Caki2 (cell line): ENCODE data around the gene TAS2R60. TPM values are rescaled to one million over a fixed set of nuclear protein-coding genes. Genes with fewer than 3 reads are reported as not detected.

Experiments used
- DNase-seq: peaks from one replicate; pipeline ENCODE4 v3.0.0-alpha.2; 2015; ENCODE audit warnings: low read depth
- in situ Hi-C: cut with HindIII; loops from 2 replicates; pipeline ENCODE4 v1.10.0; 2016; ENCODE audit warnings: low sequenced_read_pairs, low pct_unique_long_range_greater_than_20kb, mixed read lengths
- total RNA-seq: library from RNA; depleted of rRNA; stranded (reverse); fragments of >200 nt; shearing (Covaris generic); gene quantifications from 2 replicates; pipeline ENCODE4 v1.2.3, GENCODE V29; 2014; ENCODE audit warnings: low replicate concordance

TAS2R60 gene
- total RNA-seq, 1 experiment from 2014 or later: not detected

DNA sequence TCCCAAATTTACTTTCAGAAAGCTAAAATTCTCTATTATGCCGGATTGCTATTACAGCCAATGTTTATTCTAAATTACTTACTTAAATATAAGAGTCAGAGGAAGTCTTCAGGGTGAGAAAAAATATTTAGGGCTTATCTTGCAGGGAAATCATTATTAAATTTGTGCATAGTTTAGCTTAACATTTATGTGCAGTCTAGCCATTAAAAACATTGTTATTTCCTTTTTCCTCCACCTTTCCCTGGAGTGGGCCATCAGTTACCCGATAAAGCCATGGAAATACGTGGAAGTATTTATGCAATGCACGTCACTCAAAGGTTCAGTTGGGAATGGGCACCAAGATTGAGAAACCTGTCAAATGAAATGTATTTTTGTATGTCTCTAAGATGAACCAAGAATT, 9.5 kb upstream of the TAS2R60 start:
- in situ Hi-C loops: no loop called here
- no peak for DNase-seq

DNA sequence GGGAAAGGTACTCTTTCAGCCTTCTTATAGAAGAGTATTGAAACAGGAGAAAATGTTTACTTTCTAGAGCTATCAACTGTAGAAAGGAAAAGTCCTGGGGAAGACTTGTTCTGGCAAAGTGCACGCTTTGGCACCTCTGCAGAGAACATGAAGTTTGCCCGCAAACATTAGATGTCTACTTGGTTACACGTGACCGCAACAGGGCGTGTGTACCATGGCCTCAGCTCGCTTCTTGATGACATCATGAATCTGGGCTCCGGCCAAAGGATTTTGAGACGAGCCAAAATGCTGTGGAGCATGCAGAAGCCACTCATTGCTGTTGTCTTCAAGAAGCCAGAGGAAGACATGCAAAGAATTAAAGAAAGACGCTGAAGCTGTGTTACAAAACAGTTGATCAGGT, 8.6 kb upstream of the TAS2R60 start:
- in situ Hi-C loops: no loop called here
- peak; percentile 36 for DNase-seq

DNA sequence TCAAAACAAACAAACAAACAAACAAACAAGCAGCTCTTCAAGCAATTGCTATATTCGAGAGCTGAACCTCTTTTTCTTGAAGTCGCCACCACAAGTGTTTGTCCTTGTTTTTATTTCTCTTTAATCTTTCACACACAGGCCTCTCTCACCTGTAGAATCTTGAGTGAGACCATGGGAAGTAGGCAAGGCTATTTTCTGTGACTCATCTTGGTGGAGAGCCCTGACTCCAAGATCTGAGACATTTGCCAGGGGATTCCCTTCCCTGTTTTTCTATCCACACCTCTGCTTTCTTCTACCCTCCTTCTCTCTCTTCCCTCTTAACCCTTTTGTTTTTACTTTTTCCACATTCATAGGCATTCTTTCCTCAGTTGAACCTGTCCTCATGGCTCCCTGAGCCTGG, 8.0 kb upstream of the TAS2R60 start:
- in situ Hi-C loops: no loop called here

DNA sequence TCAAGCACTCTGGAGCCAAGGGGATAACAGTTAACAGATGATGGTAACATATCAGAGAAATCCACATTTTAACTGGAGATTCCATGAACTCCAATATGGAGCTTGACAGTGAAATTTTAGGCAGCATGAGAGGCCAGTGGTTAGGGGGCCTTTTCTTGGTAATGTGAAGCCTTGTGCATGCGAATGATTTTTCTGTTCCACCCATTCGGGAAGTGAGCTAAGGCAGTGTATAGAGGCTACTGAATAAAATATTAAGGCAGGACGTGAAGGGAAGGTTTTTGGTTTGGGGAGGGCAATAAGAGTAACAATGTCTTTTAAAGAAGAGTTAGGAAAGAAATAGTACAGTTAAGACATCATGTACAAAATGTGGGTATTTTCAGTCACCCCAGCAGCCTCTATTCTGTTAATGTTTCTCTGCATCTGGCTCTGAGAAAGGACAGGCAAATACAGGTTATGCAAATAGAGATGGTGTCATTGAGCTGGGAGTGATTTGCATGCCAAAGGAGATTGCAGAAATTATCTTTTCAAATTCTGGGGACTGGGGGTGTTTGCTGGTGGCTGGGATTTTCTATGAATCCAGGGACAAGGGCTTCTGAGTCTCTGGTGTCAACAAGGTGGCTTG, 6.8 kb upstream of the TAS2R60 start:
- no peak for DNase-seq
- in situ Hi-C loops: no loop called here

More for the DNA sequence above, 8.0 kb upstream of the TAS2R60 start:
- DNase-seq: peak; percentile 30

DNA sequence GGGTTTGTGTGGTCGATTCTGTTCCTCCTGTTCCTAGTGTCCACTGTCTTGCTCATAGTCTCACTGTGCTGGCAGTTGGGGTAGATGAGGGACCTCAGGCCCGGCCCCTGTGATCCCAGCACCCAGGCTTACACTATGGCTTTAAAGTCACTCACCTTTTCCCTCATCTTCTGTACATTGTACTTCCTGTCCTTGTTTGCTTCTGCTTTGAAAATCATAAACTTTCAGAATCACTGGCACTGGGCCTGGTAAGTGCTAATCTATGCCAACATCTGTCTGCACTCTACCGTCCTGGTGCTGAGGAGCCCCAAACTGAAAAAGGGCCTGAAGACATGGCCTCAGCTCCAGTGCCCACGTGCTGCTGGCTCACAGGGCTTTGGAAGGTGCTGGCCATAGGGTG, 5.7 kb upstream of the TAS2R60 start:
- DNase-seq: no peak
- in situ Hi-C loops: no loop called here

DNA sequence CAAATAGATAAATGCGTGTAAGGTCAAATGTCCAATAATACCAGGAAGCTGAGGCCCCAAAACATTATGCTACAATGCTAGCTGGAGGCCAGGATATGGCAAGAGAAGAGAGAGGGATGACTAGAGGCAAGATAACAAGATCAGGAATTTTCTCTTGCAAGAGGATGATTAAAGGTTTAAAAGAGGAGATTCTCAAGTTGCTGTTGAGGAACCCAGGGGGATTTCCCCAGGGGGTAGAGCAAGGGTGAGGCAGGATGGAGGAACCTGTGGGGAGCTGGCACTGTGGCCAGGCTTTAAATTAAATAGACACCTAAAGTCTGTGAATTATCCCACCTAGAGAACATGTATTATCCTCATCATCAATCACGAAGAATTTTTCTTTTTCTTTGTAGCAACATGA, 3.4 kb upstream of the TAS2R60 start:
- in situ Hi-C loops: no loop called here
- DNase-seq: no peak

DNA sequence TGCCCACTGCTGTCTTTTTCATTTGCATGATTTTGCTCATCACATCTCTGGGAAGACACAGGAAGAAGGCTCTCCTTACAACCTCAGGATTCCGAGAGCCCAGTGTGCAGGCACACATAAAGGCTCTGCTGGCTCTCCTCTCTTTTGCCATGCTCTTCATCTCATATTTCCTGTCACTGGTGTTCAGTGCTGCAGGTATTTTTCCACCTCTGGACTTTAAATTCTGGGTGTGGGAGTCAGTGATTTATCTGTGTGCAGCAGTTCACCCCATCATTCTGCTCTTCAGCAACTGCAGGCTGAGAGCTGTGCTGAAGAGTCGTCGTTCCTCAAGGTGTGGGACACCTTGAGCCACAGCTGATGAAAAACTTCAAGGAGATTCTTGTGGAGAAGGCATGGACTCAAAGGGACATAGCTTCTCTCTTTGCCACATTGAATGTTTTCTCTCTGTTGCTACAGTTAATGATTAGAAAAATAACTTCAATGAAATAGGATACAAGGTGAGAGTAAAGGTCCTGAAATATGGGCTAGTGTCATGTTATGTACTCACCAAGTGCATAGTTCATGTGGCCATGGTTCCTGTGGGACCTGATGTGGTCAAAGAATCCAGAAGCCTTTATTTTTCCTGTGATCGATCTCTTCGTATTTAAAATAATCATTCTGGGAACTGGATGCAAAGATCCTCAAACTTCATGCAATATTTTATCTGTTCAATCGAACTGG, 970 bp downstream of the TAS2R60 start:
- DNase-seq: no peak
- in situ Hi-C loops: no loop called here

DNA sequence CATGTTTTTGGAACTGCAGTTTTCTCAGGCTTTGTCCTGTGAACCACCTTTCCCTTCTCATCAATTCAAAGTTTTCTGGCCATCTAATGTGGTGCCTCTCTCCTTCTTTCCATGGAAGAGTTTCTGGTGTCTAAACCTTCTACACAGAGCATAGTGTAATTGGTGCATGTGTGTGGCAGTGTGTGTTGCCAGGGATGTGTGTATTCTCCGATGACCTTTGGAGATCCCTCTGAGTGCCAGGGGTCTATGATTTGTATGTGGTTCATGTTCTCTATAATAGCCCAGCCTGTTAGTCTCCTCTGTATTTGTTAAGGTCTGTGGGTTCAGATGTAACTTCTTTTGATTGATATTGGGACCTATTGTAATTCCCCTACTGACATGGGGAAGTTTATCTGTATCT, 1.5 kb downstream of the TAS2R60 start:
- in situ Hi-C loops: no loop called here
- DNase-seq: no peak

DNA sequence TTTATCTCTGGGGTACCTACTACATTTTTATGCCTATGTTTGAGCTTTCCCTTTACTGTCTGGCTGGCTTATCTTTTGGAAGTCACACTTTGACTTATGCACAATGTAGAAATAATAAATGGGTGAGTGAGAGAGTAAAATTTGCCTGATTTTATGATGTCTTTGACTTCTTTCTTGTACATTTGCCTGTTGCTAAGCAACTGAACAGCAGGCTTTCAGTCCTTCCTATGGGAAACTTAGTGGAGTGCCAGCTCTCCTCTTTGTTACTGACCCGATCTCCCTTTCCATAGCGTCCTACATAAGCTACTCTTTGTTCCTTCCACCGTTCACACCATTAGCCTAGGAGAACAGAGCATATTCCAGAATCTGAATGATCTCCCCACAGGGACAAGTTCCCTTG, 4.2 kb downstream of the TAS2R60 start:
- in situ Hi-C loops: no loop called here

DNA sequence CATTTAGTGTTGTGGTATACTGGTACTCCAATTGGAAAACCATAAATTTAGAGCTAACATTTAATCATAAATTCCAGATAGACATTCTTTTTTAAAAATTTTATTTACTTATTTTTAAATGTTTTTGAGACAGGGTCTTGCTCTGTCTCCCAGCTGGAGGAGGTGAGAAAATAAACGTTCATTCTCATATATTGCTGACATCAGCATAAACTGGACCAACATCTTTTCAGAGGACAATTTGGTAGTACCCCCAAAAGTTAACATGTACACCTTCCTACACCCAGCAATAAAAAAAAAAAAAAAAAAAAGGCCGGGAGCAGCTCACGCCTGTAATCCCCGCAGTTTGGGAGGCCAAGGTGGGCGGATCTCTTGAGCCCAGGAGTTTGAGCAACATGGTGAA, 5.2 kb downstream of the TAS2R60 start:
- in situ Hi-C loops: no loop called here
- no peak for DNase-seq

More for the DNA sequence above, 4.2 kb downstream of the TAS2R60 start:
- DNase-seq: no peak

DNA sequence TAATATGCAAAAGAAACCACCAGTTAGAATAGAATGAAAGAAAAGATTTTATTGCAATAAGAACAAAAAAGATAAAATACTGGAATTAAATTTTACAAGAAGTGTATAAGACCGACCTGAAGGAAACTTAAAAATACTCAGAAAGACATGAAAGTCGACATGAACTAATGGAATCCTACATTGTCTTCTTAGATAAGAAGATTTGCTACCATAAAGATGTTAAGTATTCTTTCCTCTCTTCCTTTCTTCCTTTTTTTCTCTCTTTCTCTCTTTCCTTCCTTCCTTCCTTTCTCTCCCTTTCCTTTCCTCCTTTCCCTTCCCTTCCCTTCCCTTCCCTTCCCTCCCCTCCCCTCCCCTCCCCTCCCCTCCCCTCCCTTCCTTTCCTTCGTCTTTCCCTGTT, 6.5 kb downstream of the TAS2R60 start:
- in situ Hi-C loops: no loop called here
- DNase-seq: no peak

DNA sequence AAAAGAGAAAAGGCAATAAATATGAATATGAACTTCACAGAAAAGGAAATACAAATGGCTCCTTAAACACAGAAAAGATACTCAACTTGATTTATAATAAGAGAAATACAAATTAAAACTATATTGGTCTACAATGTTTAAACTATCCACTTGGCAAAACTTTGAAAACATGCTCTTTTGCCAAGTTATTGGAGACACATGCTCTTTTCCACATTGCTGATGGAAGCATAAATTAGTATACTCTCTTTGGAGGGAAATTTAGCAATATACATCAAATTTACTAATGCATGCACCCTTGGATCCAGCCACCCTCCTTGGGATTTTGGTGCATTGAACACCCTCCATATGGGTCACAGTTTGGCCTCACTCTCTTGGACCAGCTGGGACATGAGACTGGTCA, 7.9 kb downstream of the TAS2R60 start:
- DNase-seq: no peak
- in situ Hi-C loops: no loop called here

DNA sequence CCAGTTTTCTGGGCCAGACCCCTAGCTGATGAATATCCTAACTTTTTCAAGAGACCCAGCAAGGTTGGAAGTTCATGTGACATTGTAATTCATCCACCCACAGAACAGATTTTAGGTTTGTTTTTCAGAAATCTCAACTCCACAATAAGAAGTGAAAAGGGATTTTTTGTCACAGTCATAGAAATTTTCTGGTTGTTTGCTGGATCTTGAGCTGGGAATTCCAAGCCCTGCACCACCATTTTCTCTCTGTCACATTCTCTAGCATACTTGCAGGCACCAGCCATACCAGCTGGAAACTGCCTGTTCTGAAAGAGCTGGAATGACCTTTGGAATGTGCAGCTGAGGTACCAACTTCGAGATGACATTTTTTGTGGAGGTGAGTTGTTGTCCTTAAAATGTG, 8.5 kb downstream of the TAS2R60 start:
- DNase-seq: no peak
- in situ Hi-C loops: no loop called here

DNA sequence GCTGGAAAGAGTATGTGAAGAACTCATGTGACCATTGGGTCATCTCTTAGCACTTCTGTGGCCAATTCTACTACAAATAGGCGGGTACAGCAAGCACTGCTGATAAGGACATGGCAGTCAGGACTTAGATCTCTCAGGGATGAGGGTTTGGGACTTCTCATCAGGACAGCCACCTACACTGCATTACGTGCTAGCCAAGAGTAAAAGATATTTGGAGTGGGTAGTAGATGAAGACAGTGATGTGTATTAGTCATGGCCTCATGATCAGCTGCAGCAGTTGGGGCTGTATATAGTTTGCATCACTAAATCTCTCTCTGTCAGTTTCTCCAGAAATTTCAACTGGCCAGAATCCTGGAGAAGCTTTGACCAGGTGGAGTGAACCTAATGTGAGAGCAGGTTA, 9.2 kb downstream of the TAS2R60 start:
- no peak for DNase-seq
- in situ Hi-C loops: no loop called here

DNA sequence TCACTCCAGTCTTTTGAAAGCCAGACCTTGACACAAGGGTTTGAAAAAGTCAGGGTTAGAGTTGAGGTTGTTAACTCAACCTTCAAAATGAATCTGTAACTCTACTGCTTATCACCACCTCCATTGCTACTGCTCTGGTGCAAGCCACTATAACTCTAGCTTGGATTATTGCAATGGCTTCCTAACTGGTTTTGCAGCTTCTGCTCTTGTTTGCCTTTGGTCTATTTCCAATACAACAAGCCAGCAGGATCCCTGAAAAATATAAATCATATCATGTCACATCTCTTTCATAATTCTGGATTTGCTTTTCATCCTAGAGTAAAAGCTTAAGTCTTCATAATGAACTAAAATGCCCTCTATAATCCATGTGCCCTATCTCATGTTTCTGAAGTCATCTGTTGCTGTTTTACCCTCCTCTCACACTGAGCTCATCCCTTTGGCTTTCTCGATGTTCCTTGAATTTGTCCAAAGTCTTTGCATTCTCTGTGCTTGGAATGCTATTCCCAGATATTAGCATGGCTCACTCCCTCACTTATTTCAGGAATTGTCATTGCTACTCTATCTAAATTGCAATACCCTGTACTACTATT, 10.9 kb downstream of the TAS2R60 start:
- no peak for DNase-seq
- in situ Hi-C loops: no loop called here

DNA sequence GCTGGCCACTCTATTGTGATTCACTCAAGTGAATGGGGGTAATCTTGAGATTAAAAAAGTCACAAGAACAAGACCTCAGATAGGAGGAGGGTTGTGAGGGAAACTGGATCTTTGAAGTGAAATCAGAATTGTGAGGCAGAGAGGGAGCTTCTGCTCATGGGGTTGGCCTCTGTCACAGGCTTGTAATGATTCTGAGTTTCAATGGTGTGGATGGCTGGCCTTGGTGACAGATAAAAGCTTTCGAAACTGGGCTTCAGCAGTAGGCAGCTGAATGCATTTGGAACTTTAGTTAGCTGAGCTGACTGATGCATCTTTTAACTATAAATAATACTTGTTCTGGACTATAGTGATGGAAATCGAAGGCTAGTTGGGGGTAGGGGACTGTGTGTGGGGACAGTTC, 12.2 kb downstream of the TAS2R60 start:
- DNase-seq: no peak
- in situ Hi-C loops: no loop called here

DNA sequence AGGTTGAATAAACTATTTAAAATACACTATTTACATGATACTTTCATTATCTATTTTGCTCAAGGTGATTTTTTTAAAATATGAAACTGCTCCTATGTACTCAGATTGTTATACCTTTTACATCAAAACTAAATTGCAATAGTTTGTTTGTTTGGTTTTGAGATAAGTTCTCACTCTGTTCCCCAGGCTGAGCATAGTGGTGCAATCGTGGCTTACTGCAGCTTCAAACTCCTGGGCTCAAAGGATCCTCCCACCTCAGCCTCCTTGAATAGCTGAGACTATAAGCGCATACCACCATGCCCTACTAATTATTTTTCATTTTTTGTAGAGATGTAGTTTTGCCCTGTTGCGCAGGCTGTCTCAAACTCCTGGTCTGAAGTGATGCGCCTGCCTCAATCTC, 12.7 kb downstream of the TAS2R60 start:
- in situ Hi-C loops: no loop called here
- DNase-seq: no peak

DNA sequence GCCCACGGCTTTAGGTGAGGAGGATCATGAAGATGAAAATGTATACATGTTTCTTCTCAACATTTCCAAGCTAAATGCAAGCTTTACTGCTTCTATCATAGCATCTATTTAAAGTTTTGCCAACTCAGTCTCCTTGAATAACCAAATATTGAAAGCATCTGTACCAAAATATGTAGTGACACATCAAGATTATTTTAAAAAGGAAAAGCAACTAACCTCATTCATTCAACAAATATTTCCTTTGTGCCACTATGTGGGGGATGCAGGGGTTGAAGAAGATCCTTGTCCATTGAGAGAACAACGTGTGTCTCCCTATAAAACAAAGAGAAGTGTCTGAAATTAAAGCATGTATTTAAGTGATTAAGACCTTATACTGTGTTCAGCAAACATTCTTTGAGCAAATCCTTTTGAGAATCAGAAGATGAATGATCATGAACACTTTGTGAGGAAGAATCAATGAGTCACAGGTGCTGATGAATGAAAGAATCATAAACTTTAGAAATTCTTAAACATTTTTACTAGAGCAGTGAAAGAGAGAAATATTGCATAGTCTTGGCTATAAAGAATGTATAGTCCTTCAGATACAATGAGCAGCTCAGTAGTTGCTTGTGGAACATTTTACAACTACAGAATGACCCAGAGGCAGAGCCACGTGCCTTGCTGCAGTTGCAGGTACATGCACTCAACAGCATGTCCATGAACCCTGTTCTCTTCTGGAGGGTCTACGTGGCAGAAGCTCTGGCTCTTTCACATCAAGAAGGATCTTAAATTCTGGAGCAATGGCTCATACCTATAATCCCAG, 13.9 kb downstream of the TAS2R60 start:
- no peak for DNase-seq
- in situ Hi-C loops: no loop called here

DNA sequence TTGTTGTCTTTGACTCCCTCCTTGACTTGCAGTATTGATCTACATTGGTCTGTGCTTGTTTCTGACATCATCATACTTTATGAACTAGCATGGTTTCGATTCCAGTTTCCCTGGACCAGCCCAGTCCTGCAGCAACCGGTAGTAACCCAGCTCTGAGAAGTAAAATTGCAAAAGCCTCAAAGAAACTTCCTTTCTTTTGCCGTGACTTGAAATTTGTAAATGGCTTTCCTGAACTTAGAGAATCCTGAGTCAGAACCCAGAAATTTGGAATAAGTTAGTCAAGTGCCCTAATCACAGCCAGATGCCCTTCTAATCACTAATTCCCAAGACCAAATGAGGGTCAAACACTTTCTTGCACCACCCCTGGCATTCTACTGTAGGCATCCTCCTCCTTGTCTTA, 15.0 kb downstream of the TAS2R60 start:
- in situ Hi-C loops: no loop called here
- DNase-seq: no peak
